ENCODE data around the gene OLFM4.

The OLFM4 gene

GRCh38 chr13:53050151-53050550 is 21.5 kb downstream of the OLFM4 start:
- Histone ChIP-seq H3K4me3 (ENCODE audit: low read depth in 1 of 2, low read length in 2 of 2) (no peak overlapping the region), H3K4me1 (ENCODE audit: insufficient read depth, low read length) (no peaks in the 10 kb centered on the region), H3K9me3 (ENCODE audit: insufficient read depth, low read length, severe bottlenecking) (no peaks in the 10 kb centered on the region), H3K79me2 (ENCODE audit: insufficient read depth, low read length) (no peaks in the 10 kb centered on the region), H2AFZ (ENCODE audit: low read depth, low read length) (no peak overlapping the region), H3K27ac (ENCODE audit: low read length) (no peak overlapping the region), H4K20me1 (ENCODE audit: insufficient read depth, low read length) (no peaks in the 10 kb centered on the region), H3K36me3 (ENCODE audit: insufficient read depth, low read length) (no peaks in the 10 kb centered on the region), H3K27me3 (ENCODE audit: insufficient read depth, low read length, poor library complexity) (peaks cover 3% of the 10 kb centered on the region), H3K4me2 (ENCODE audit: insufficient read depth, low read length) (no peak overlapping the region), H3K9ac (ENCODE audit: low read depth, low read length) (no peak overlapping the region)
- DNase-seq: no peak
- no peak for ATAC-seq (ENCODE audit: insufficient read depth, low read depth)
- TF ChIP-seq CTCF (IDR thresholded peaks at IDR 0.05; ENCODE audit: borderline replicate concordance, extremely low read depth, low read length, poor library complexity, severe bottlenecking): no peak

GRCh38 chr13:53052675-53053074 is 24.1 kb downstream of the OLFM4 start:
- Histone ChIP-seq H3K27me3 (ENCODE audit: insufficient read depth, low read length, poor library complexity) (no peaks in the 10 kb centered on the region), H3K36me3 (ENCODE audit: insufficient read depth, low read length) (no peaks in the 10 kb centered on the region), H4K20me1 (ENCODE audit: insufficient read depth, low read length) (no peaks in the 10 kb centered on the region), H3K9ac (ENCODE audit: low read depth, low read length) (no peak overlapping the region), H3K4me1 (ENCODE audit: insufficient read depth, low read length) (no peaks in the 10 kb centered on the region), H3K4me2 (ENCODE audit: insufficient read depth, low read length) (no peak overlapping the region), H3K4me3 (ENCODE audit: low read depth in 1 of 2, low read length in 2 of 2) (no peak overlapping the region), H3K27ac (ENCODE audit: low read length) (no peak overlapping the region), H3K9me3 (ENCODE audit: insufficient read depth, low read length, severe bottlenecking) (no peaks in the 10 kb centered on the region), H2AFZ (ENCODE audit: low read depth, low read length) (no peak overlapping the region), H3K79me2 (ENCODE audit: insufficient read depth, low read length) (no peaks in the 10 kb centered on the region)
- no peak for ATAC-seq (ENCODE audit: insufficient read depth, low read depth)
- DNase-seq: no peak
- TF ChIP-seq EZH2 (IDR thresholded peaks at IDR 0.05; ENCODE audit: borderline replicate concordance, low read depth, low read length, severe bottlenecking) (no peak), CTCF (IDR thresholded peaks at IDR 0.05; ENCODE audit: borderline replicate concordance, extremely low read depth, low read length, poor library complexity, severe bottlenecking) (no peak)

GRCh38 chr13:53054569-53054968 is 26.0 kb downstream of the OLFM4 start:
- Histone ChIP-seq H3K36me3 (ENCODE audit: insufficient read depth, low read length) (no peaks in the 10 kb centered on the region), H3K4me1 (ENCODE audit: insufficient read depth, low read length) (no peaks in the 10 kb centered on the region), H3K27me3 (ENCODE audit: insufficient read depth, low read length, poor library complexity) (no peaks in the 10 kb centered on the region), H3K9ac (ENCODE audit: low read depth, low read length) (no peak overlapping the region), H3K4me3 (ENCODE audit: low read depth in 1 of 2, low read length in 2 of 2) (no peak overlapping the region), H3K27ac (ENCODE audit: low read length) (no peak overlapping the region), H4K20me1 (ENCODE audit: insufficient read depth, low read length) (no peaks in the 10 kb centered on the region), H3K9me3 (ENCODE audit: insufficient read depth, low read length, severe bottlenecking) (no peaks in the 10 kb centered on the region), H3K79me2 (ENCODE audit: insufficient read depth, low read length) (no peaks in the 10 kb centered on the region), H3K4me2 (ENCODE audit: insufficient read depth, low read length) (no peak overlapping the region), H2AFZ (ENCODE audit: low read depth, low read length) (no peak overlapping the region)
- DNase-seq (no peak), ATAC-seq (ENCODE audit: insufficient read depth, low read depth) (no peak)
- TF ChIP-seq CTCF (IDR thresholded peaks at IDR 0.05; ENCODE audit: borderline replicate concordance, extremely low read depth, low read length, poor library complexity, severe bottlenecking): no peak
- no peak for TF ChIP-seq EZH2 (IDR thresholded peaks at IDR 0.05; ENCODE audit: borderline replicate concordance, low read depth, low read length, severe bottlenecking)

GRCh38 chr13:53058065-53058679 is 29.6 kb downstream of the OLFM4 start:
- no peaks in the 10 kb centered on the region for H3K36me3 ChIP-seq (ENCODE audit: insufficient read depth, low read length)
- H3K27me3 ChIP-seq (ENCODE audit: insufficient read depth, low read length, poor library complexity): no peaks in the 10 kb centered on the region
- no peak for TF ChIP-seq CTCF (IDR thresholded peaks at IDR 0.05; ENCODE audit: borderline replicate concordance, extremely low read depth, low read length, poor library complexity, severe bottlenecking)
- no peaks in the 10 kb centered on the region for H4K20me1 ChIP-seq (ENCODE audit: insufficient read depth, low read length)
- H3K9me3 ChIP-seq (ENCODE audit: insufficient read depth, low read length, severe bottlenecking): no peaks in the 10 kb centered on the region
- H3K4me3 ChIP-seq (ENCODE audit: low read depth in 1 of 2, low read length in 2 of 2): no peak overlapping the region
- no peak overlapping the region for H3K27ac ChIP-seq (ENCODE audit: low read length)
- no peaks in the 10 kb centered on the region for H3K79me2 ChIP-seq (ENCODE audit: insufficient read depth, low read length)
- H3K9ac ChIP-seq (ENCODE audit: low read depth, low read length): no peak overlapping the region
- no peak for DNase-seq
- no peaks in the 10 kb centered on the region for H3K4me1 ChIP-seq (ENCODE audit: insufficient read depth, low read length)
- no peak overlapping the region for H2AFZ ChIP-seq (ENCODE audit: low read depth, low read length)
- H3K4me2 ChIP-seq (ENCODE audit: insufficient read depth, low read length): no peak overlapping the region
- ATAC-seq (ENCODE audit: insufficient read depth, low read depth): no peak
